SH-SY5Y (cell line): ENCODE measurements around the gene GPRC5B.

Experiments
- GATA2 ChIP-seq: IDR thresholded peaks from 2 replicates; pipeline ENCODE4 v1.6.1; 2011; ENCODE audit warnings: mild to moderate bottlenecking, low read depth, low read length
- GATA3 ChIP-seq: IDR thresholded peaks from 2 replicates; pipeline ENCODE4 v1.6.1; 2011; ENCODE audit warnings: low read depth, mild to moderate bottlenecking, low read length, moderate library complexity

The GPRC5B gene

DNA sequence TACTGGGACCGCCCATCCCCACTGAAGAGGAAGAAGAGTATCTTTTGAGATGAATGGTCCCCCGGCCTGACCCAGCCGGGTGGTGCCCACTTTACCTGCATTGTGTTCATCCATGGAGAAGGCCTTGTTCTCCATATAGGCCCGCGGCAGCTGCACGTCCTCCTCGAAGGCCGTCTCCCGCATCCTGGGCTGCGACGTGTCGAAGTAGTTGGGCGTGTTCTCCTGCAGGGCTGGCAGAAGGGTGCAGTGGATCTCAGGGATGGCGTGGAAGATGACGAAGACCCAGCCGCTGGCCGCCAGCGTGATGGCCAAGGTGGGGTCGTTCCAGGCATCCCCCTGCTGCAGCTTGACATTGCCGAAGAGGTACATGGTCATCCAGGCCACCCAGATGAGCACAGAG, 12.9 kb downstream of the GPRC5B start:
- TF ChIP-seq GATA3 (no peak), GATA2 (no peak)

DNA sequence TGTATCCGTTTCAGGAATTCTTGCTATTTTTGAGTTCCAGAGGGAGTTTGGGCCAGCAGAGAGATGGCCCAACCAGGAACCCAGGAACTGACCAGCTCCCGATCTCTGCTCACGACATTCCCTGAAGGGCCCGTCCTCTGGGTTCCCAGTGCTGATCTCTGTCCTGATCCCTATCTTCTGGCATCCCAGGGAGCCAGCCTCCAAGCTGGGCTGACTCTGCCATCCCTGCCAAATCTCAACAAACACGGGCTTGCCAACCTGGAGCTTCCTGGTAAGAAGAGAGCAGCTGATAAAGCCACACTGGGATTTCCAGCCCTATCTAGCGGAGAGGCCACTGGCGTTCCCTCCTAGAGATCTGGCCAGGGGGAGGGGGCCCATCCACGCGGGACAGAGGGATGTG, 16.2 kb downstream of the GPRC5B start:
- TF ChIP-seq GATA3 (no peak), GATA2 (no peak)

DNA sequence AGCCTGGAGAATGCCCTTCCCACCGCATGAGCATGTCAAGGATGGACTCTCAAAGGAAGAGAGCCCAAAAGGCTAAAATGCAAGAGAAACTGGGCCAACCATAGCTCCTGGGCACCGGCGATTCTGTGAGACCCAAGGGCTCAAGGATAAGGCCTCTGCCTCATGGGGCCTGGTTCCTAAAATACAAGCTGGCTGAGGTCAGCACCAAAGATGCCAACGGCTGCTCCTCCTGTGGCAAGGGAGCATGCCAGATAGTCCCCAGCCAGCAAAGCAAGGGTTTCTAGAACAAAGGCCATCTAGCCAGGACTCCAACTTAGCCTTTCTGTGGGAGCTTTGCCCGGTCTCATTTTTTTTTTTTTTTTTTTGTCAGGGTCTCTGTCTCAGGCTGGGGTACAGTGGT, 20.1 kb downstream of the GPRC5B start:
- TF ChIP-seq GATA3, result no peak
- no peak for TF ChIP-seq GATA2

DNA sequence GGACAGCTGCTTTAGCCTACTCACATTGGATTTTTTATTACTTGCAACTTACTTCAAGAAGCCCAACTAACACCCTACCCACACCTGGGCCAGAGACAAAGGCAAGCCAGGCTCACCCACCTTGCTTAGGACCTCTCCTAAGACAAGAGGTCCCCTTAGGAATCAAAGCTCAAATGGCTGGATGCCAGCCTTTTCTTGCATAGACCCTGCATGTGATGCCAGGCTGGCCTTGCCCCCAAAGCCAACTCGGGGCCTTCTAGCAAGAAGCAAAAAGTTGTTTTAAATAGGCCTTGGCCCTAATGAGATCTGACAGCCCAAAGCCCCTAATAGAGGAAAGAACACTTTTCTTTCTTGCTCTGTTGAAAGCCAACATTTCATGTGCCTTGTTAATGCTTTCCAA, 20.7 kb downstream of the GPRC5B start:
- TF ChIP-seq GATA3 (no peak), GATA2 (no peak)

DNA sequence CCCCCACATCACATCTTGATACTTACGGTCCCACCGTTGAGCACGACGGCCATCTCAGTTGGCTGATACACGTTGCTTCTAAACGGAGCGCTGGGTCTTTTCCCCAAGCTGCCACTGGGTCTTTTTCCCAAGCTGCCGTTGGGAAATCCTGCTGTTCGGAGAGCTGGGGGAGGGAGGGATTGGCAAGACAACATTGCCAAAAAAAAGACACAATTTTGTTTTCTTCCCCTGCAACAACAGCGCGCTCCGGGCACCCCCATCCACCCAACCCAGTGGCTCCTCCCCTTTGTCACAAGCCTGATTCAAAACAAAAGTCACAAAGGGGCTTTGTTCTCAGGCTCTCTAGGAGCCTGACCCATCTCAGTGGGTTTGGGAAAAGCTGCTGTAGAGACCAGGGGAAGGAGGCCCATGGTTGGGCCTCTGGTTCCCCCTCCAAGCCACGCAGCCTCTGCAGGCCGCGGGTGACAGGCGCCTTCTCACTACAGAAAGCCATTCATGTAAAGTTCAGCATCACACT, 22.8 kb downstream of the GPRC5B start:
- TF ChIP-seq GATA3 (no peak), GATA2 (no peak)

DNA sequence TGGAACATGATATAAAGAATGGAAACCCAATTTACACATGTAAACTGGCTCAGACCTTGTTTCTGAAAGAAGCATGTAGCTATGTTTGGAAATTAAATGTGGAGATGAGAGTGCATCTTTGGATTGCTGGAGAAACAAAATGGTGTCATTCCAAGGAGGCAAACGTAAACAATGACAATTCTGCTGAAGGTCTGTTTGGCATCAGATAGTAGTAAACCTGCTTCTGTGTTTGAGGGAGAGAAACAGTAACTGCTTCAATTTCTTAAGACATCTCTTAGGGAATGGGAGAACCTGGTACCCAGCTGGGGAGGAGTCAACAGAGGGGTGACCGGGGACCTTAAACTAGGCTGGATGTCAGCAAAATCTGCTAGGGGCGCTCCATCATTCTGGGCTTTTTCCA, 23.5 kb downstream of the GPRC5B start:
- TF ChIP-seq GATA2 (no peak), GATA3 (no peak)

DNA sequence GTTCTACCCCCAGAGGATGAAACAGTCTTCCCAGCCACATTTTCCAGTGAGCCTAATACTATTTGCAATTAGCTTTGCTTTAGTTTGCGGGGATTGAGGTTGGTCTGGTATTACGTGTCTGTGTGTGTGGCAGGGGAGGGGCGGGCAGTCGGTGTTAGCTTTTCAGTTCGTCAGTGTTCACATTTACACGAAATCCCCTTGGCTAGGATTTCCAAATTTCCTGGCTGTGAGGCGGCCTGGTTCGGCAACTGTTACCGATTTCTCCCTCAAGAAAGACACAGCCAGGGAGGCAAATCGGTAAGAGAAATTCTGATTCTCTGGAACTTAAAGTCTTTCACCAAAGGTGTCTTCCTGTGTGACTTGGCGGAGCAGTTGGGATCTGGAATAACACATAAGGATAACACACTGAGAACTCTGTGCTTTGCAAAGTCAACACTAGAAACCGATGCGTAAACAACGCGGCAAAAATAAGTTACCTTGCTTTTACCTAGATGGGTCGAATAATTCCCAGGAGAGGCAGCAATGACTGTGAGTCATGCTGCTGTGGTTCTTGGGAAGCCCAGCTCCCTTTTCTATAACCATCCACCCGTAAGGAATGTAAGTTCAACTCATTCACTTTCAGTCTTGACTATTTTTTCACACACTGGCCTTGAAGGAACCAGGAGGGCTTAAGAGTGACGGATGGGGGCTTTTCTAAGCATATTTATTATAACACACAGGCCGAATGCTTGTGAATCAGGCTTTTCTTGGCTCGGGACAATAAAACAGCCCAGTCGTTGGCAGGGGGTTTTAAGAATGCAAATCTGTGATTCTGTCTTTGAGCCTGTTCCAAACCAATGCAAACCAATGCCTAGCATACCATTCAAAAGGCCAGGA, 24.2 kb downstream of the GPRC5B start:
- TF ChIP-seq GATA2, result no peak

DNA sequence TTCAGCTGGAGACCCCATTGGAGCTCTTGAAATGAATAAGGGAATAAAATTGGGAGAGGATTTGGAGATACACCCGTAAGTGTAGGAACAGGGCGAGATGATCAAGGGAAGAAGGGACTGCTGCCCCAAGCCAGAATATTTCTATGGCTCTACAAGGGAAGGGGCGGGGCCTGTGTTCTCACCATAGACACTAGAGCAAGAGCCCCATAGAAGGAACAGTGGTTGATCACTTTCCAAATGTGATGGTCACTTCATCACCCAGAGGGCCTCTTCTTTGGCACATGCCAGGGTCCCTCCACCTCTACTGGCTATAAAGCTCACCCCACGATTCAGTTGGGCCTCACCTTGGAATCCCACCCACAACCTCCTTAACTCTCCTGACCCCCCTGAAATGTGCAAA, 25.0 kb downstream of the GPRC5B start:
- TF ChIP-seq GATA3 (no peak), GATA2 (no peak)

DNA sequence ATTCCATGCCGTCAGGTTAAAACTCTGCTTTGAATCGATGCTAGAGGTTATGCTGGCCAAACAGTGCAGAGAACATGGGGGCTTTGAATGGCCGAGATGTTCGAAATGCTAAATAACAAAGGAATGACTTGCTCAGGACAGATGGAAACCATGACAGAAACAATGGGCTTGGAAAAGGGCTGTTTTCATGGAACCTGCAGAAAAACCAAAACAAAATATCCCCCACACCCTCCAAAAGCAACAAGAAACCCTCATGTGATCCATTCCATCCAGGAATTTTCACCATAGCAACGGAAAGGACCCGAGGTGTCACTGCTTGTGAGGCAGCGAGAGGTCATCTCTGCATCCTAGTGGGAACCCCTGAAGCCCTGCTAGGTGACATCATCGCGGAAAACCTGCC, 25.5 kb downstream of the GPRC5B start:
- TF ChIP-seq GATA3, result no peak
- TF ChIP-seq GATA2, result no peak

DNA sequence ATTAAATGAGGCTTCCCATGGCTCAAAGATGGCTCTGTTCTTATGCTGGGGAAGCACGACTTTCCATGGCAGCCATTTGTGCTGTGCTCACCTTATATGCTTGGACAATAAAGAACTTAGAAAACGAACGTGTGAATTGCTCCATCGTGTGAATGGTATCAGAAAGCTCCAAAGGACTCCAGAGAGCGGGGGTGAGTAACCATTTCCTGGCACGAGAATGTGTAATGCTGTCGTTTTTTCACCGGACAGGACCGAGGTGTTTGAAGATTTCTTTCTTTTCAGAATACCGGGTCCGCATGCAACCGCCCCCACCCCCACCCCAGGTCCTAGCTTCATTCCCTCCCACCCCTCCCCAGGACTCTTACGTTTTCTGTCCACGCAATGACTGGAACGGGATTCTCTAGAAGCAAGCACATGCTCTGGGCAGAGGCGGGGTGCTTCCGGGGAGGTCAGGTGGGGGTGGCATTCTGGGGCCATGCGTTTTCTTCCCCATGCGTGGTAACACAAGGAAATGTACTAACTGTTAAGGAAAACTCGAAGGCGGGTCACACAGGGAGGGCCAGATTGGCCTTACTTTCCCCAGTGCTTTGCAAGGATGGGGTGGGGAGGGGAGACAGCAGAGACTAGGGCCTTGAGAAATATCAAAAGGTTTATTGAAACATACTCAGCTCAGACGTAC, 26.2 kb downstream of the GPRC5B start:
- TF ChIP-seq GATA2 (no peak), GATA3 (no peak)

DNA sequence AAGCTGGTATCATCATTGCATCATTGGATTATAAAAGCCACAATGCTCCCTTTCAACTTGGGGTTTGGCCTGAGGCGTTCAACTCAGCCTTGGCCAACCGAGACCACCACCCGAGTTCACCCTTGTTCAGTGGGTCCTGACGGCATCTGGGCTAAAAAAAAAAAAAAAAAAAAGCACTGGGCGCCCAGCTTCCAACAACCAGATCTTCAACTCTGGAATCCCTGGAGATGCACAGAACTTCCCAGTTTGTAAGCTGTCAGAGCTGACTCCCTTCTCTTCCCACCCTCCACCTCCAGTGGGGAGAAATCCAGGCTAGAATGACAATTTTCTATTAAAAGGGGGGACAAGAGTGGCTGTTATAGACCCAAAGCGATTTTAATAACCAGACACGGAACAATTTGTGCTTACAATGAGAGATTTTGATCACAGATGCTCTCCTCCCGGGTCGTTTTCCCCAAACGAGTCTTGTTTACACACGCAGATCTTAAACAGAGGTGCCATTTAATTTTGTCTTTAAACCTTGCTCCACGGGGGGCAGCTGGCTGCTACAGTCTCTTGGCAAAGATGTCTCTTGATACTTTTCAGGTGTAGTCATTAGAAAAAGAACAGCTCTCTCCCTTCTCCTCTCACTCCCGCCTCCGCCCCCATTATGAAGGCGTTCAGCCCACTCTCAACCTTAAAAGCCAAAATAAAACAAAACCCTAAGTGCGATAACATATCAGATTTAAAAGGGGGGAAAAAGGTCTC, 26.9 kb downstream of the GPRC5B start:
- TF ChIP-seq GATA2, result no peak
- TF ChIP-seq GATA3, result no peak

DNA sequence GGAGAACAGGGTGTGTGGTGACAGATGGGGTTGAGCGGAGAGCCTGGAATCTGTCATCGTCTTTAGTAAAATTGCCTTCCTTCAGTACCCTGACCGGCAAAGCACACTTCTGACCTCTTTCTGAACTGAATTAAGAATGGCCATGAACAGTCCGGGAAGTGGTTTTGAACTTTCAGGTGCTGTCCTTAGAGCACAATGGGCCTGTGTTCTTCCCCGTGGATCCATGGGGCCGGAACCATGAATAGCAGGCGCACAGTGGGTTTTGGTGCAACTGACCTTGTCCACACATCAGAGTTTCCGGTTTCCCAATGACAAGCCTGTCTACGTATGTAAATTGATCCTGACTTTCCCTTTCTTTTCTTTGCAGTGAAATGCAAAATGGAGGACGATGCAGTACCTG, 28.5 kb downstream of the GPRC5B start:
- TF ChIP-seq GATA3 (no peak), GATA2 (no peak)

DNA sequence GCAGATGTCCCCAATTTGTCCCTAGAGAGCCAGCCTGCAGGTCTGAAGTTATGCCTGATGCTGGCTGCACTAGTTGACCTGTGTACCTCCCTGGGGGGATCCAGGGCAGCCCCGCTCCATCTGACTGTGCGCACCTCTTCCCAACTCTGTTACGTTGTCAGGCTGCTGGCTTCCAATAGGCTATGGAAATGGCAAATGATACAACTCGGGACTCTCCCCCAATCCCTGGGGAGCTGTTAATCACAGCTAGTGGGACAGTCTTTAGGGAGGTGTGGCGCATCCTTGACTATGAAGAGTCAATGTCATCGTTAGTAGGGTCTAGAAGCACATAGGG, 30.1 kb downstream of the GPRC5B start:
- TF ChIP-seq GATA3 (no peak), GATA2 (no peak)

DNA sequence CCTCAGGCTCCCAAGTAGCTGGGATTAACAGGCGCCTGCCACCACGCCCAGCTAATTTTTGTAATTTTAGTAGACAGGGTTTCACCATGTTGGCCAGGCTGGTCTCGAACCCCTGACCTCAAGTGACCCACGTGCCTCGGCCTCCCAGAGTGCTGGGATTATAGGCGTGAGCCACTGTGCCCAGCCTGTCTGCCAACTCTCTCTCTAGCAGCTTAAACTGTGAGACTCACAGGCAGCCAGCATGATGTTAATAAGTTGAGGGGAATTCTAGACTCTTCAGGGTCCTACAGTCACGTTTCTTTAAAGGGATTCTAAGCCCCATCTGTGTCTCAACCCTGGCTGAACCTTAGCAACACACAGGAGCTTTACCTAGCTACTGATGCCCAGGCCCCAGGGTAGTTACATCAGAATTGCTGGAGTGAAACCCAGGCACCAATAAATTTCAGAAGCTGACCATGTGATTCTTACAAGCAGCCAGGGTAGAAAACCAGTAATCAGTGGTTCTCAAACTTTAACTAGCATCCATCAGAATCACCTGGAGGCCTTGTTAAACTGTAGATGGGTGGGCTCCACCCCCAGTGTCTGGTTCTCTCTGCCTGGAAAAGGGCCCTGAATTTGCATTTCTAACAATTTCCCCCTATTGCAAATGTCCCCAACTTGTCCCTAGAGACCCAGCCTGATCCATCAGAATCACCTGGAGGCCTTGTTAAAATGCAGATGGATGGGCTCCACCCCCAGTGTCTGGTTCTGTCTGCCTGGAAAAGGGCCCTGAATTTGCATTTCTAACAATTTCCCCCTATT, 30.7 kb downstream of the GPRC5B start:
- TF ChIP-seq GATA3, result no peak
- no peak for TF ChIP-seq GATA2
